ENCODE data around the gene PLPPR3.

- TF ChIP-seq CTCF (IDR thresholded peaks at IDR 0.05; ENCODE audit: borderline replicate concordance, extremely low read depth, low read length, poor library complexity, severe bottlenecking) (no peak), EZH2 (IDR thresholded peaks at IDR 0.05; ENCODE audit: borderline replicate concordance, low read depth, low read length, severe bottlenecking) (no peak)
Measured at GRCh38 chr19:763869-764268, 57.9 kb downstream of the PLPPR3 start.
